Renal cortical epithelial cell (primary cell): Measurements from ENCODE around the gene MRGPRF. TPM values are rescaled to one million over a fixed set of nuclear protein-coding genes. Genes with fewer than 3 reads are reported as not detected.
"Not testable (repeated sequence)": the region's sequence is repeated elsewhere in the genome, so short reads cannot be mapped to it uniquely, and the experiment has no call there.

ENCODE experiments used
- DNase-seq: peaks from one replicate; pipeline ENCODE4 v3.0.0-alpha.2; 2011; ENCODE audit warnings: low read depth
- total RNA-seq: library from RNA; depleted of rRNA; stranded (reverse); fragments of >200 nt; gene quantifications from 2 replicates; pipeline ENCODE4 v1.2.3, GENCODE V29; 2014

Gene MRGPRF
- total RNA-seq, 1 donor from 2014 or later, result 0.10 TPM

DNA sequence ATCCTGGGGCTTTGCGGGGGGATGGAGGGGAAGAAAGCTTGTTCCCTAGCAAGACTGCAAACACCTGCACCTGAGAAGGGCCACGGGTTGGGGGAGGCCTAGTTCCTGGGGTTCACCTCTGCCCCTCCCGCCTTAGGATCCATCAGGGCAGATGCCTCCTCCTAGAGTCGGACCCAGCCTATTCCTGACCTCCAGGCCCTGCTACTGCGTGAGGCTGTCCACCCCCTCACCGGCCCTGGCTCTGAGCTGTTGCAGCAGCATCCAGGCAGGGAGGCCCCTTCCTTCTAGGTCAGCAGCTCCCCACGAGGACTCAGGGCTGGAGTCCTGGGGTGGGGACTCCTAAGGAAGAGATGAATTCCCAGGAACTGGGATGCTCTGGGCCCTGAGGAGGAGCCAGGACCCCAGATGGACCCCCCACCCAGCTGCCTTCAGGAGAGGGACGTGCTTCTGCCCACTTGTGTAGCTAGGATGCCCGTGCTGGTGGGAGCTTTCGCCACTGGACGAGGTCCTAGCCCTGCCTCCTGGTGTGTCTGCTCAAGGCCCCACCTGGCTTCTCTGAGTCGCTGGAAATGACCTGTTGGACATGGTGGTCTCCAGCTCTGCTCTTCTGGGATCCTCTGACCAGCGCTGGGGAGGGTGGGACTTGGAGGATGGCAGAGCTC is 10.3 kb downstream of the MRGPRF start:
- no peak for DNase-seq

DNA sequence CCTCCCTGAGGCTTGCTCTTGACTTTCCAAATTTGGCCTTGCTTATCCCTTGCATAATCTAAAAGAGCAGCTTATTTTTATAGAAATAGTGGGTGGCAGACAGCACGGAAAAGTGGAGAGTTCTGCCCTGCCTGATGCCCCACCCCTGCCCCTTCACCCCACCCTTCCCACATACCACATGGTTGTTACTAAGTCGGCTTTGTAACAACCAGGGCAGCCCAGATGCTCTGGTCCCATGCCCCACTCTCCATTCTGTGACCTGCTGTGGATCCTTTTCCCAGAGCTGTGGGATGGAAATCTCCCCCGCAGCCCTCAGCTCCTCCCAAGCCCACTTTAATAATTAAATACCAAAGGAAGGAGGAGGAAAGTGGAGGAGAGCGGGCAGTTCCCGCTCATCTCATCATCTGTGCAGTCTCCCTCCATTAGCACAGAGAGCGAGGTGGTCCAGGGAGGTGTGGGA is 10.9 kb downstream of the MRGPRF start:
- DNase-seq, result no peak

DNA sequence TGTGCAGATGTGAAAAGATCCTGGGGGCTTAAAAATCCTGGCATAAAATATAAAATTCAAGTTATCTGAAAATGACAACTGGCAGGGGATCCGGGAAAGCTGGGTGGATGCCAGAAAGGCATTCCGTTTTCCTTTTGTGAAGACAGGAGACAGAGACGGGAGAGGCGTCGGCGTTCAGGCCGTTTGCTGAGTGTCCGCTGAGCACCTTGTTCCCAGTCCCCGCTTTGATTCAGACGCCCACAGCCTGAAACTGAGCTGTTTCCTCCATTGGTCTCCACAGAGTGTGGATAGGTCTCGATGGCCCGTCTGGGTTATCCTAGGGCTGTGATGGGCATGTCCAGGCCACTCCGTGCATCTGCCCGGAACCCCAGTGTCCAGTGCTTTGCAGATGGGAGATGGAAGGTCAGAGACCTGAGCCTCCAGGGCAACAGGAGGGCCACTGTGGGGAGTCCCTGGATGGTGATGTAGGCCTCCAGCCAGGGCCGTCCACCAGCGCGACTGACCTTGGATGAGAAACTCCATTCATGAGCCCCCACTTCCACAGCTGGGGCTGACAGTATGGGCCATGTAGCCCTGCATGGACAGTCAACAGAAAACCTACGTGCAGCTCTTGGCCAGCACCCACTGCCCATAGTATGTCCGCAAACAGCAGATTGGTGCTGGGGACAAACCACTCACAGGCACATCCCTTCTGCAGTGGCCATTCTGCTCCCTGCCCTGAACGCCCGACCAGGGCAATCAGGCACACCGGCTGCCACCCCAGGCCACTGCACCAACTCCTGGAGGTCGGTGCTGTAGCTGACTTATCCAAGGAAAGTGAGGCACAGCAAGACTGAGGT is 11.6 kb downstream of the MRGPRF start:
- no peak for DNase-seq

DNA sequence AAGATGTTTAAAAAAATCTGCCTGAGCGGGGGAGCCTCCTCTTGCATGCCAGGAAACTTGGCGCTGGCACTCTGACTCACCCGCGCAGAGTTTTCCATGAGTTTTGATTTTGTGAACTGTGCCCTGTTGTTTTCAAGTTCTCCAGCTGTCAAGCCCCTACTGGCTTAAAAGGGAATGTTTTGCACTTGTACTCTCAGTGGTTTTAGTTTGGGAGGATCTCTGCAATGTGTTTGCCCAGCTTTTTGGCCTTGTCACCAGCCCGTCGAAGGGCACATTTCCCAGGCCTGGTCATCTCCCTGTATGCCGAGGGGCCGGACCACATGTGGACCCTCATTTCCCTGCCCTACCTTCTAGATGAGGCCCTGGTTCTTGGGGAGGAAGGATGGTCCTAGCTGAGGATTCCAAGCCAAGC is 12.2 kb downstream of the MRGPRF start:
- DNase-seq, result peak; percentile 68

DNA sequence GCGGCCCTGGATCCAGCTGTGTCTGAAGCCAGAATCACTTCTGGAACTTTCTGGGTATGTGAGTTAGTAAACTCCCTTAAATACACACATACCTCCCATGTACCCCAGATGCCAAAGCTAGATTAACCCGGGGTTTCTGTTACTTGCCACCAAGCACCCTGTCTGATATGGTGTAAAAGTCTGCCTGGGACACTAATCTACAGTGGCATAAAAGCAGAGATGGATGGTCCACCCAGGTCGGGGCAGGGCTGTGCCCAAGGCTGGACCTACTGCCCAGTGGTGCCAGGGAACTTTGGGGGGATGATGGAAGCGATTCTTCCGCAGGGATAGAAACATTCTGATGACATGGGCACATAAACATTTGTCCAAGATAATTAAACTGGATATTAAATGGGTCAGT is 12.7 kb downstream of the MRGPRF start:
- DNase-seq, result no peak

DNA sequence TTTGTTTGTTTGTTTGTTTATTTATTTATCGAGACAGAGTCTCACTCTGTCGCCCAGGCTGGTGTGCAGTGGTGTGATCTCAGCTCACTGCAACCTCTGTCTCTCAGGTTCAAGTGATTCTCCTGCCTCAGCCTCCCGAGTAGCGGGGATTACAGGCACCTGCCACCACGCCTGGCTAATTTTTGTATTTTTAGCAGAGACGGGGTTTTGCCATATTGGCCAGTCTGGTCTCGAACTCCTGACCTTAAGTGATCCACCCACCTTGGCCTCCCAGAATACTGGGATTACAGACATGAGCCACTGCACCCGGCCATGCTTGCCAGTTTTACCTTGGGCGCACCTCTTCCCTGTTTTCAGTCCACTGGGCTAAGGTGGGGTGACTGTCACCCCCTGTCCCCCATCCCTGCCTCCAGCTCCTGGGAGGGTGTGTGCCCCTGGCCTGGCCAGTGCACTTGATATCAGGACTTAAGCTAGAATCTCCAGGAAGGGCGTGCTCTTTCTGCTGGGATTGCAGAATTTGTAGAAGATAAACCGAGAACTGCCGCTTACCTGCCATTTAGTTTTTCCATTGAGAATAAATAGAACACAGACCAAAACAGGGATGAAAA is 13.2 kb downstream of the MRGPRF start:
- DNase-seq, result not testable (repeated sequence)

DNA sequence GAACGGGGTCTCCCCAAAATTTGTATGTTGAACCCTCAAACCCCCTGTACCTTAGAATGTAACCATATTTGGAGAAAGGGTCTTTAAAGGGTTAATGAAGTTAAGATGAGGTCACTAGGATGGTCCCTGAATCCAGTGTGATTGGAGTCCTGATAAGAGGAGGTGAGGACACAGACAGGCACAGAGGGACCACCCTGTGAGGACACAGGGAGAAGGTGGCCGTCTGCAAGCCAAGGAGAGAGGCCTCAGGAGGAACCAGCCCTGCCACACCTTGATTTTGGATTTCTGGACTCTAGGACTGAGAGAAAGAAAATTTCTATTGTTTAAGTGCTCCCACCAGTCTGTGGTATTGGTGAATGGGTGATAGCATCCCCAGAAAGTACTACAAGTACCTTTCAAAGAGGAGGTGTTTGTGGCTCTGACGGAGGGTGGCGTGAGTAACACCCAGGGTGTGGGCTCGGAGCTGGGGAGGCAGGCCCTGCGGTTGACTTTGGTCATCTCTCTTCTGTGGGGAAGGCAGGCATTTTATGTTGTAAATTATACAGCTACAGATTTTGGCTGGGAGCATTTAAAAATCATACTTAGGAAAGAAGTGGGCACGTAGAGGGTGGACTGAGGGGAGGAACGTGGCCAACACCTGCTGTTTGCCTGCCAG is 13.8 kb downstream of the MRGPRF start:
- no peak for DNase-seq

DNA sequence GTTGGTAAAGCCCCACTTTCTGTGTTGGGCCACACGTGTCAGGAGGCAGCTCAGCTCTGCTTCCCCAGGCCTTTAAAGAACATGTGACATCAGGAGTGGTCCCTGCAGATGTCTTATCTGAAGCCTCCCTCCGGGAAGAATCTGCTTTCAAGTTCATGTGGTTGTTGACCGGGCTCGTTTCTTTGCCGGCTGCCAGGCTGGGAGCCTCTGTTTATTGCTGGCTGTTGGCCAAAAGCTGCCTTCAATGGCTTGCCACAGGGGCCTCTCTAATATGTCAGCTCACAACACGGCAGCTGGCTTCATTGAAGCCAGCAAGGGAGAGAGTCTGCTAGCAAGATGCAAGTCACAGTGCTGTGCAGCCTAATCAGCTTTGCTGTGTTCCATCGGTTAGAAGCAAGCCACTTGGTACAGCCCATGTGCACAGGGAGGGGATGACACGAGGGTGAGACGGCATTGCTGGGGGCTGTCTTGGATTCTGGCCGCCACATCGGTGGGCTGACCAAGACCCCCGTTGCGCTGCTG is 14.6 kb downstream of the MRGPRF start:
- DNase-seq, result no peak

DNA sequence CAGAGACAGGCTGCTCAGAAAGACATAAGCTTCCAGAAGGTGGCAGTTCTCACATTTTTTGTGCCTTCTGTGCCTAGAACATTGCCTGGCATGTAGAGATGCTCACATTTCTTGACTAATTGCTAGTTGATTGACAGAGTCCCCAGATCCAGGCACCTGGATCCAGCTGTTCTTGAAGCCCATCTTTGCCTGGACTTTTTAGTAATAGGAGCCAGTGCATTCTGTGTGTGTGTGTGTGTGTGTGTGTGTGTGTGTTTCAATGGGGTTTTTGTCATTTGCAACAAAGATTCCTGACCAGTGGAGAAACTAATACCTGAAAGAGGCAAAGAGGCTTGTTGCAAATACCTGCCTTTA is 15.1 kb downstream of the MRGPRF start:
- no peak for DNase-seq

DNA sequence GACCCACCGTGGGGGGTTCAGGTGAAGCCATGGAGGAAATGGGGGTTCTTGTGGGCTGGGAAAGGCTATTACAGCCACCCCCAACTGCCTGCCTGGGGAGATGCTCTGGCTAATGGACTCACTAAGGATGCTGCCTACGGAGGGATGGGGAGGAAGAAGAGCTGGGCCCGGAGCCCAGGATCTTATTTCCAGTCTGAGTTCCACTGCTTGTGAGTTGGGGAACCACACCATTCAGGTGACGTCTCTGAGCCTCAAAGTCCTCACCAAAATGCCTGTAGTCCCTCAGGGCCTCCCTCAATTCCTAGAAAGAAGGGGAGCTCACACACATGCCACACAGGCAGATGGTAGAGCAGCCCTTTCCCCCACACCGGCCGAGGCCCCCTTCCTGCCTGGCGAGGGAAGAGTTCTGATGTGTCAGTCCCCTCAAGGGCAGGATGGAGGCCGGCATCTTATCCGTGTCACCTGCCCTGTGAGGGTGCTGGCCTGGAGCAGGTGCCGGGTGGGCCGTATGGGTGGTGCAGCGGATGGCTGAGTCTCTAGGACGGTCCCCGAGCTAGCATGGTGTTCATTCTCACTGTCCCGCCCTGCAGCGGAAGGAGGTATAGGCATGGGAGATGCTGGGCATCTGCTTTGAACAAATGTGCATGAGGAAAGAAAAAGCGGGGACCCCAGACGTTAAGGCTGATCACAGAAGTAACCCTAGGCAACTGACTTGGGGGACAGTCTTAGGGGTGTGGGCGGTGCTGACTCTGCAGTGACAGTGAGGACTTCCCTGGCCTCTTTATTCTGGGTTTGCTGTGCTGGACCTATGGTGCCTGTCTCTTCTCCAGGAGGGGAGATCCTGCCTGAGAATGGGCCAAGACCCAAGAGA is 15.7 kb downstream of the MRGPRF start:
- DNase-seq, result no peak

DNA sequence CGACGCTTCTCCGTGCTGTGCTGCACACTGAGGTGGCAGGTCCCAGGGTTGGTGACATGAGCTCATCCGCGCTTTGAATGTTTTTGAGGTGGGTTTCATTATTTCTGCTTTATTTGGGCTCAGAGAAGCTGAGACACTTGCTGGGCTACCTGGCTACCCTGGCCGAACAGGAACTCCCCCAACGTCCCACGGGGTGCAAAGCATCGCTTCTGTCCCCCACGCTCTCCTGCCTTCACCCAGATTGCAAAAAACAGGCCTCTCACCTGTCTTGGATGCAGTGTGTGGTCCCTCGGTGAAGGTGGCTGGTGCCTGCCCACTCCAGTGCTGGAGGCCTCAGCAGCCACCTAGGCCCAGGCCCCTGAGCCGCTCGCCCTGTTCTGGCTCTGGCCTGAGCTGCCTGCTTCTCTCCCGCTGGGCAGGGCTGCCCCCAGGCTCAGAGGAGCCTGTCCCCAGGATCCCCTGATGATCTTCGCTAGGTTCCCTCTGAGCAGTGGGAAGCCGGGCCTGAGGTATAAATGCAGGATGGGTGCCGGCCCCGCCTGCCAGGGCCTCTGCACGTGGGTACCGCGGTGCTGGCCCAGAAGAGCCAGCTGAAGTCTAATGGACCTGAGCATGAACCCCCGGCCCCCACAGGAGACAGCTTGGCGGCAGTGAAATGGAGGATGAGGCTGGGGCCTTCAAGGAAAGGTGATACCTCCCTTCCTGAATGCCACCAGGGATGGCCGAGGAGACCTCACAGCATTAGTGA is 16.5 kb downstream of the MRGPRF start:
- DNase-seq, result no peak

DNA sequence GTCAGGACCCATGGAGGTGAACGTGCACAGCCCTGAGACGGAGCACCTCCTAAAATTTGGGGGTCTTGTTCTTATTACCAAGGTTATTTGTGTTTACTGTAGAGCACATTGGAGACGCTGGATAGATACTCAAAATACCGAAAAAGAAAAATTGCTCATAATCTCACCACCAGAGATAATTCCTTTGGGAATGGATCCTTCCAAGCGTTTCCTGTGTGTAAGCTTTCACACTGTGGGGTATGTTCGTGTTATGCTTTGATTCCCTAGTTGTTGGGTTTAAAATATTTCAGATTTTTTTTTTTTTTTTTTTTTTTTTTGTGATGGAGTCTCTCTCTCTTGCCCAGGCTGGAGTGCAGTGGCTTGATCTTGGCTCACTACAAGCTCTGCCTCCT is 18.2 kb downstream of the MRGPRF start:
- no peak for DNase-seq

DNA sequence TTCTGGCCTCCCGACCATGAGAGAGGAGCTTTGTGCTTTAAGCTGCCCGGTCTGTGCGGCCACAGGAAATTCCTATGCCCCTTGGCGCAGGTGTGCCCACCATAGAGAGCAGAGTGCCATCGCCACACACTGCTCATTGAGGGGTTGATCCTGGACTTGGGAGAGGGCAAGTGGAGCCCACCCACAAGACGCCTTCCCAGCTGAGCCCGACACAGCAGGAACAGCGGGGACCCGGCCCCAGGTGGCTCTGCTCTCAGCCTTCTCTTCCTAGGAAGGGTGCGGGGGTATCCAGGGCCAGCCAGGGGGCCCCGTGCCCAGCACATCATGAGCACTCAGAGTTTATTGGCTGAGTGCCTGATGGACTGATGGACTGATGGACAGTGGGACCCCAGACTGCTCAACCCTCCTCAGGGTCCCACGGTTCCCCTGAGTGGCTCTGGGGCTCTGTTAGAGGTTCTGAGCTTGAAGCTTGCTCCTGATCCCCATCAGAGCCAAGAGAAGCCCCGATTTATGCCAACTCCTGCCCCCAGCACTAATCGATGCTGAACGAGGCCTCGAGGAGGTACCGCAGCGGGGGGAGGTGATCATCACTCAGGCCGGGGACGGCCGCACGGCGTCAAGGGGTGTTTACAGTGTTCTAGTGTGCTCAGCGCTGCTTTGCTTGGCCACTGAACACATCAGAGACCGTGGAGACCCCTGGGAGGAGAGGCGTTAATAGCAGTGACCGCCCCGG is 18.7 kb downstream of the MRGPRF start:
- DNase-seq, result no peak

DNA sequence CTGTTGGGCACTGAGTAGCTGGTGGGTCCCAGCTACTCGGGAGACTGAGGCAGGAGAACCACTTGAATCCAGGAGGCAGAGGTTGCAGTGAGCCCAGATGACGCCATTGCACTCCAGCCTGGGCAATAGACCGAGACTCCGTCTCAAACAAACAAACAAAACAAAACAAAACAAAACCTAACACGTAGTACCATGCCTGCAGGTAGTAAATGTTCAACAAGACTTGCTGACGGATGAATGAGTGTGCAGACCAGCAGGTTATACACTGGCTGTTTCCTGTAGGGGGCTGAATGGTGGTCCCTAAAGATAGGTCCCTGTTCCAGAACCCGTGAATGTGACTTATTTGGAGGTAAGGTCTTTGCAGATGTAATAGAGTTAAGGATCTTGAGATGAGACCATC is 19.5 kb downstream of the MRGPRF start:
- DNase-seq, result peak; percentile 87

DNA sequence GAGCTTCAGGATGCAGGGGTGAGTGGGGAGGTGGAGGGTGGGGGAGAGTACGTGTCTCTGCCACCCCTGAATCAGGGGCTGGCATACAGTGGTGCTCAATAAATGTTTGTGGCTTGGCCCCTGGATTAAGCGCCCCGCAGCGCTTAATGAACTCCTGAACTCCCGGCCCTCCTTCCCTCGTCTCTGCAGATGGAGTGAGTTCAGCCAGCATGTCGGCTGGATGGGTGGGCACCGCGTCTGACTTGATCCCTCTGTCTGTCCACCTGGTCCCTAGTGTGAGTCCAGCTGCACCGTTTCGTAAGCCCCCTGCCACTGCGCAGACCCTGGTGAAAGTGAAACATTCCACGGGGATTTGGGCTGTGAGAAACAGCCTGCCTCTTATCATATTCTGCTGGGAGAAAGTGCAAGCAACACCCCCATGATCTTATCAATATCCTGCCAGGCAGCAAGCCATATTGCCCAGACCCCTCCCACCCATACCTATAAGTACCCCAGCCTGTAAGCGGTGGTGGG is 20.2 kb downstream of the MRGPRF start:
- DNase-seq, result no peak

DNA sequence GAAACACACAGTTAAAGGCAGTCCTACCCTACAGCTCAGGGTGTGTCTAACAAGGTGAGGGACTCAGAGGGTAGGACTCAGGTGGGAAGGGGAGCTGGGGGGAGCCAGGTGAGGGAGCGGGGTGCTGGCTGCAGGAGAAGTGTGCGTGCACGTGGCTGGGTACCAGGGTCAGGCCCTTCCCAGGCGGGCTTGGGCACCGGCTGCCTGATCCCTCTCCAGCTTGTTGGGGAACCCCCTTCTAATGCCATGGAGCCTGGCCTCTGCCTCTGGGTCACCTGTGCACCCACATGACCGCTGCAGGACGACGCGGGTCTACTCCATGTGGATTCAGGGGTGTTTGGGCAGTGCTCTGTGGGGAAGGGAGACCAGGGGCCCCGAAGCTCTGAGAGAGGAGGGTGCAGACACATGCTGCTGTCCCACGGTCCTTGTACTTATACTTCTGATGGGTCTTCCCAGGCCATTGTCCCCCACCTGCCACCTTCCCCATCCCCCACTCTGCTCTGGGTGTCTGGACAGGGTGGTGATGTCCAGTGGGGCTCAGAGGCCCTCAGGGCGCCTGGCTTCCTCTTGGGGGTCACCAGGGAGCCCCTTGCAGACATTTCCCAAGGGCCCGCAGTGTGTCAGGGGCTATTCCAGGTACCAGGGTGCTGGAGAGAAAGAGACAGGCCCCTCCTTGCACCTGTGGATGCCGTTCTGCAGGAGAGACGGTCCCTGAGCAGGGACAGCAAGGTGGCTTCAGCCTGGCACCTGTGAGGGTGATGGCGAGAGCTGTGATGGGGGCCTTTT is 21.9 kb downstream of the MRGPRF start:
- no peak for DNase-seq

DNA sequence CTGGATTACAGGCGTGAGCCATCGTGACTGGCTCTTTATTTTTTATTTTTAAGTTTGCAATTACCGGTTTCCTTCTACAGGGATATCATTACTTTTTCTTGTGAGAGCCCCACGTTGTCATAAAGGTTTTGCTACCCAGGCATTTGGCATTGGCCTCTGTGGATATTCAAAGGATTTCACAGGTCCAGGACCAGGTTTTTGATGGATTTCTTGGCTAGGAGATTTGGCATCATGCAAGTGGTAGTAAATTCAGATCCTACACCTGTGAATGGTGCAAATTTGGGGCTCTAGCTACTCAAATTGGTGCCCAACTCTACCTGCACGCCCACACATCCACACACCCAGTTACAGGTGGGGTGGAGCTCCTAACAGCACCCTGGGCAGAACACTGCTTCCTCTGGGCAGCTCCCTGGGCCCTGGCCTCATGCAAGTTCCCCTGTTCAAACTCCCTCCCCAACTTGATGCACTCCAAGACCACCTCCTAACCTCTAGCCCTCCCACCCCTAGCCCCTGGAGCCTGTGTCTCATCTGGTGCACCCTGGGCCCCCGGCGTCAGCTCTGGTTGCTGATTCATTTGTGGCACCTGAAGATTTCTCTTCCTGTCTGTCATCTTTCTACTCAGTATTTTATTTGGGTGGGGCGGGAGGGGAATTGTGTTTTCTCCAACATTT is 23.0 kb downstream of the MRGPRF start:
- DNase-seq, result no peak

DNA sequence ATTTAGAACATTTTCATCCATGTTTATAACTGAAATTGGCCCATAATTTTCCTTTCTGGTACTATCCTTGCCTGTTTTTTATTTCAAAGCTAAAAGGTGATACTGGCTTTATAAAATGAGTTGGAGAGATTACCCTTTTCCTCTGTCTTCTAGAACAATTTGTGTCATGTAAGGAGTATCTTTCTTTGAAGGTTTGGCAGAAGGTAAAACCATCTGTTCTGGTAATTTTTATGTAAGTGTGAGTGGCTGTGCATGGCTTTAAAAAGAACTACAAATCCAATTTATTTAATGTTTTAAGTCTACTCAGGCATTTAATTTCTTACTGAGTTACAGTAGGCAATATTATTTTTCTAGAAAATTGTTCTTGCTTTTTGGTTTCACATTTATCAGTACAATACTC is 24.6 kb downstream of the MRGPRF start:
- no peak for DNase-seq
